Measurements from ENCODE around the gene UBAP2. TPM values are rescaled to one million over a fixed set of nuclear protein-coding genes. Genes with fewer than 3 reads are reported as not detected.

Gene UBAP2
- polyA plus RNA-seq, 1 donor (not counting 4 experiments of a cell fraction or from before 2014, with no cell fraction given), result 16.3 TPM

DNA sequence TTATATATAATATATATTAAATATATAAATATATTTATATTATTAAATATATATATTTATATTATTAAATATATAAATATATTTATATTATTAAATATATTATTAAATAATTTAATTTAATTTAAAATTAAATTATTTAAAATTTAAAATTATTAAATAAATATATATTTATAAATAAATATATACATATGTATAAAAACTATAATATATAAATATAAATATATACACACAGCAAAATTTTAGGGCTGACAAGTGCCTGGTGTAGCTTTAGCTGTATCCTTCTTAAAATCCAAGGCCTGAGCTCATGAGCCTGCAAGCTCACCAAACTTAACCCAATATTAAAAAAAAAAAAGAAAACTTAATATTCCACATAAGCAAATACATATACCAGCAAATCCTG is 53.2 kb downstream of the UBAP2 start:
- H4K20me1 ChIP-seq (ENCODE audit: control insufficient read depth, extremely low read depth, insufficient read depth, low read length), result no peaks in the 10 kb centered on the region
- H3K9me3 ChIP-seq (ENCODE audit: control insufficient read depth, low read depth, low read length), result no peaks in the 10 kb centered on the region

DNA sequence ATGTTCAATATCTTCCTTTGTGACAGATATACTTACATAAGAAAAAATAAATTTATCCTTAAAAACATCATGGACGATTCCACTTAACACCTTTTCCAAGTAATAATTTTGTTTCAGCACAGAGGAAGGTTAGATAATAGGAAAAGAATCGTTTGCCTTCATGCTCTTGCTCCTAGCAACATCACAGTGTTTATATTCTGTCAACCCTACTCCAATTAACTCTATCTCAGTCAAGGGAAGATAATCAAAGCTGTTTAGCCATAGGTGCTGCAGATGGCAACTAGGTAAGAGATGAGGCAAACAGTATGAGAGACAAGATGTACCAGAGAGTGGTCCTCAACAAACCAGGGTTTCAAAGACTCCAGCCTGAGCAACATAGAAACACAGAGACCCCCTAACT is 55.6 kb downstream of the UBAP2 start:
- Histone ChIP-seq H2AFZ (ENCODE audit: control insufficient read depth, low read length) (no peak overlapping the region), H3K79me2 (ENCODE audit: control insufficient read depth, insufficient read depth, low read length) (peaks cover 13% of the 10 kb centered on the region), H3K27ac (ENCODE audit: control insufficient read depth, insufficient read depth, low read length) (no peak overlapping the region), H3K9me1 (ENCODE audit: control insufficient read depth, extremely low read depth, insufficient read depth, low read length) (no peaks in the 10 kb centered on the region), H3K9me3 (ENCODE audit: control insufficient read depth, low read depth, low read length) (no peaks in the 10 kb centered on the region), H3K4me3 (ENCODE audit: control insufficient read depth in 2 of 3, extremely low read depth in 1 of 3, insufficient read depth in 2 of 3, low read depth in 1 of 3, low read length in 3 of 3) (no peak overlapping the region), H3K4me1 (ENCODE audit: control insufficient read depth, extremely low read depth, insufficient read depth, low read length) (no peaks in the 10 kb centered on the region), H3K9ac (ENCODE audit: control insufficient read depth, extremely low read depth, insufficient read depth, low read length) (no peak overlapping the region), H3K36me3 (ENCODE audit: control insufficient read depth in 2 of 2, extremely low read depth in 1 of 2, insufficient read depth in 2 of 2, low read length in 2 of 2) (peaks cover 12 to 35% of the 10 kb centered on the region in 2 experiments), H3K27me3 (ENCODE audit: control insufficient read depth, extremely low read depth, insufficient read depth, low read length) (no peaks in the 10 kb centered on the region), H3K4me2 (ENCODE audit: control insufficient read depth, extremely low read depth, insufficient read depth, low read depth, low read length) (no peak overlapping the region), H4K20me1 (ENCODE audit: control insufficient read depth, extremely low read depth, insufficient read depth, low read length) (no peaks in the 10 kb centered on the region)
- TF ChIP-seq, protein P1, sequence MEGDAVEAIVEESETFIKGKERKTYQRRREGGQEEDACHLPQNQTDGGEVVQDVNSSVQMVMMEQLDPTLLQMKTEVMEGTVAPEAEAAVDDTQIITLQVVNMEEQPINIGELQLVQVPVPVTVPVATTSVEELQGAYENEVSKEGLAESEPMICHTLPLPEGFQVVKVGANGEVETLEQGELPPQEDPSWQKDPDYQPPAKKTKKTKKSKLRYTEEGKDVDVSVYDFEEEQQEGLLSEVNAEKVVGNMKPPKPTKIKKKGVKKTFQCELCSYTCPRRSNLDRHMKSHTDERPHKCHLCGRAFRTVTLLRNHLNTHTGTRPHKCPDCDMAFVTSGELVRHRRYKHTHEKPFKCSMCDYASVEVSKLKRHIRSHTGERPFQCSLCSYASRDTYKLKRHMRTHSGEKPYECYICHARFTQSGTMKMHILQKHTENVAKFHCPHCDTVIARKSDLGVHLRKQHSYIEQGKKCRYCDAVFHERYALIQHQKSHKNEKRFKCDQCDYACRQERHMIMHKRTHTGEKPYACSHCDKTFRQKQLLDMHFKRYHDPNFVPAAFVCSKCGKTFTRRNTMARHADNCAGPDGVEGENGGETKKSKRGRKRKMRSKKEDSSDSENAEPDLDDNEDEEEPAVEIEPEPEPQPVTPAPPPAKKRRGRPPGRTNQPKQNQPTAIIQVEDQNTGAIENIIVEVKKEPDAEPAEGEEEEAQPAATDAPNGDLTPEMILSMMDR (optimal IDR thresholded peaks at IDR 0.05 in 1 of 3, IDR thresholded peaks at IDR 0.05 in 1 of 3, conservative IDR thresholded peaks at IDR 0.05 in 1 of 3; ENCODE audit: extremely low read depth in 1 of 3, insufficient read depth in 2 of 3, low read length in 3 of 3), result no peak
- TF ChIP-seq EZH2 (IDR thresholded peaks at IDR 0.05; ENCODE audit: low read length), result no peak
- DNase-seq (ENCODE audit: low read depth, low spot score), result no peak
- dilution Hi-C loops (cut with MboI; ENCODE audit: extremely low pct_ligation_motif_present, low sequenced_read_pairs), result no loop called here
- FAIRE-seq, result no peak

More for the DNA sequence above, 53.2 kb downstream of the UBAP2 start:
- H3K4me1 ChIP-seq (ENCODE audit: control insufficient read depth, extremely low read depth, insufficient read depth, low read length), result no peaks in the 10 kb centered on the region
- no peak overlapping the region for H3K4me2 ChIP-seq (ENCODE audit: control insufficient read depth, extremely low read depth, insufficient read depth, low read depth, low read length)
- H3K9me1 ChIP-seq (ENCODE audit: control insufficient read depth, extremely low read depth, insufficient read depth, low read length), result no peaks in the 10 kb centered on the region
- dilution Hi-C loops (cut with MboI; ENCODE audit: extremely low pct_ligation_motif_present, low sequenced_read_pairs), result no loop called here
- H3K27me3 ChIP-seq (ENCODE audit: control insufficient read depth, extremely low read depth, insufficient read depth, low read length), result no peaks in the 10 kb centered on the region
- peaks cover 13% of the 10 kb centered on the region for H3K79me2 ChIP-seq (ENCODE audit: control insufficient read depth, insufficient read depth, low read length)
- no peak overlapping the region for H3K9ac ChIP-seq (ENCODE audit: control insufficient read depth, extremely low read depth, insufficient read depth, low read length)
- no peak for DNase-seq (ENCODE audit: low read depth, low spot score)
- TF ChIP-seq, protein P1 (optimal IDR thresholded peaks at IDR 0.05 in 1 of 3, IDR thresholded peaks at IDR 0.05 in 1 of 3, conservative IDR thresholded peaks at IDR 0.05 in 1 of 3; ENCODE audit: extremely low read depth in 1 of 3, insufficient read depth in 2 of 3, low read length in 3 of 3), result no peak
- TF ChIP-seq EZH2 (IDR thresholded peaks at IDR 0.05; ENCODE audit: low read length), result no peak
- H3K4me3 ChIP-seq (ENCODE audit: control insufficient read depth in 2 of 3, extremely low read depth in 1 of 3, insufficient read depth in 2 of 3, low read depth in 1 of 3, low read length in 3 of 3), result no peak overlapping the region
- H3K27ac ChIP-seq (ENCODE audit: control insufficient read depth, insufficient read depth, low read length), result no peak overlapping the region
- H3K36me3 ChIP-seq (ENCODE audit: control insufficient read depth in 2 of 2, extremely low read depth in 1 of 2, insufficient read depth in 2 of 2, low read length in 2 of 2), result peaks cover 14 to 27% of the 10 kb centered on the region in 2 experiments
- H2AFZ ChIP-seq (ENCODE audit: control insufficient read depth, low read length), result no peak overlapping the region
- FAIRE-seq, result no peak
